HG03571 (cell line): ENCODE data around the gene ZNF365.
"Not testable (repeated sequence)": the region's sequence is repeated elsewhere in the genome, so short reads cannot be mapped to it uniquely, and the experiment has no call there.

ENCODE experiments used
- ATAC-seq: cut with Tn5 transposase; IDR thresholded peaks from one replicate; pipeline ENCODE4 v1.9.1; 2021; ENCODE audit not compliant: unreplicated experiment

Gene ZNF365

DNA sequence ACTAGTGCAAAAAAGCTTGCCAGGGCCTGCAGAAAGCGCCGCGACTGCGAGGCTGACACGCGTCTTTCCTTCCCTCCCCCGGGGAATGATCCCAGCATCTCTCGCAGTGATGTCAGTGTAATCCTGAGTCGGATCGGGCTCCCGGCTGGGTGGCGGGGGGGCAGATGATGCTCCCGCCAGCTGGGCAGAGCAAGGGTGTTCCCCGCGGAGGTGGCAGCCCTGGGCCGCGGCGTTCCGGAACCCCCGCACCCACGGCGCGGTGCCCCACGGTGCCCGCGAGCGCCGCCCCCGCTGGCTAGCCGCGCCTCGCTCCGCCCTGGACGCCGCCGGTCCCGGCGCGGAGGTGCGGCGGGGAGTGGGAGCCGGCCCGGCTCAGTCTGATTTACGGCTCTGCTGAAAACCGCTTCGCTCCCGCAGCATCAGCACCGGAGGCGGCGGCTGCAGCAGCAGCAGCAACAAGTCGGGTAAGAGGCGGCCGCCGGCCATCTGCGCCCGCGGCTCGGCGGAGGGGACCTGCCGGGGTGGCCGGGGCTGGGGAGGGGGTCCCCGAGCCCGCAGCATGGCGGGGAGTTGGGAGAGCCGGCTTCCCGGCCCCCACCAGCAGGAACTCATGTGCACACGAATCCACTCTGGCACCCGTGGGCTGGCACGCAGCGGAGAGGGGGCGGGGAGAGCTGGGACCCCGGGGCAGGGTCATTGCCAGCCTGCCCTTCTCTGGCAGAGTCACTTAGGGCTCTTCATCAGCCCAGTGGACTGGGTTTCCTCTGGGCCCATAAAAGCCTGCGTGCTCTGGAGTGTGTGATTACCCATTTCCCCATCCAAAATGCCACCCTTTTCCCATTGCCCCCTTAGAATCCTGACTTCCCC, at the start of gene ZNF365:
ZNF365 (plus strand) TSS at position 375 of the 867 bp plus-strand sequence. CDS start 1,825 bp downstream, outside the sequence.
- ATAC-seq, result no peak

GRCh38 chr10:62326176-62326575, 48.0 kb upstream of the ZNF365 start:
- no peak for ATAC-seq

GRCh38 chr10:62327885-62328284, 46.3 kb upstream of the ZNF365 start:
- ATAC-seq, result no peak

GRCh38 chr10:62330213-62330612, 44.0 kb upstream of the ZNF365 start:
- ATAC-seq, result no peak

GRCh38 chr10:62332406-62332805, 41.8 kb upstream of the ZNF365 start:
- ATAC-seq, result no peak

DNA sequence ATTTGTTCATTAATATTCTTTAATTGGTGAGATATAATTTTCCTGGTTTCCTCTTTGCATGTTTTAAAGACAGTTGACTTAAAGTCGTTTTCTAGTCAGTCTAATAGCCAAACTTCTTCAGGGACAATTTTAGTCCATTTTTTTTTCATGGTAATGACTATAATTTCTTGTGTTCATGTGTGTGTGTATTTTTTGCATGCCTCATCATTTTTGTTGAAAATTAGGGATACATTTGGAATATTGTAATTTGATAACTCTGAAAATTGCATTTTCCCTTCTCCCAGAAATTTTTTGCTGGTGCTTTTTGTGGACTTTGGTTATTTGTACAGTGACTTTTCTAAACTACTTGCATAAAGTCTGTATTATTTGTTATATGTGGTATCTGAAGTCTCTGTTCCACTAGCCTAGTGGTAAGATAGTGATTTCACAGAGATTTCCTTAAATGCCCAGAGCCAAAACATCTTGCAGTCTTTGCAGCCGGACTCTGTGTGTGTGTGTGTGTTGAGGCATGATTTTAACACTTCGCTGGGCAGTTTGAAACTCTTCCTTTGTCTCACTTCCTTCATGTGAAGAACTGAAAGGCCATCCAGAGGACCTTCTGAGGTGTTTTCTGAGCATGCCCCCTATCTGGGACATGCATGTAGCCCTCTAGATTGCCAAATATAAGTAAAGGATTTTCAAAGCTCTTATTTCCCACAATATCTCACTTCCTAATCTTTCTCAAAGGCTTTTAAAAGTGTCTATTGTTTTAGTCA, 40.9 kb upstream of the ZNF365 start:
- ATAC-seq, result no peak

DNA sequence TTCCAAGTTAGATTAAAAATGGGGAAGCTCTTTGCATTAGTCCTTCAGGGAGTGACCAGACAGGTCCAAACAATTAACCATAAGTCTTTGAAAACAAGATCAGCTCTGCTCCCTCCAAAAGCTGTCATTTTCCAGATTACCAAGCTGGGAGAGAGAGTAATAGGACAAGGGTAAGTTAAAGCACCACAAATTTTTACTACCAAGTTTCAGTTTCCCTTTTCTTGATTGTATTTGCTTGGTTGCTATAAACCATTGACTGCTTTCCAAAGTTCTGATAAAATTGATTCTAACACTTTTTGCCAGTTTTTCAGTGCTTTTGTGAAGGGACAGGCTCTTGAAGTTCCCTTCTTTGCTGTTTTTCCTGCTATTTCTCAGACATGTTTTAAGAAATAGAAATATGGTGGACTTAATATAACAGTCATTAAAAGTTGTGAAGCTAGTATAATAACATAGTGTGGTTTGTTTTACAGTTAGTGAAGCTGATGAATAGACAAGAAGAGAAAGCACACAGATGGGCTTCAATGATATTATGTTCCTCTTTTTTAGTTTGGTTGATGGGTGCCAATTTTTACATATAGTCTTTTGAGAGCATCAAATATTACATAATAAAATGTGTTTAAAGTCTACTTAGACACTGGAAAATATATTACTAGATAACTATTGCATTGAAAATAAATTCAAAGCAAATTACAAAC, 40.0 kb upstream of the ZNF365 start:
- no peak for ATAC-seq

DNA sequence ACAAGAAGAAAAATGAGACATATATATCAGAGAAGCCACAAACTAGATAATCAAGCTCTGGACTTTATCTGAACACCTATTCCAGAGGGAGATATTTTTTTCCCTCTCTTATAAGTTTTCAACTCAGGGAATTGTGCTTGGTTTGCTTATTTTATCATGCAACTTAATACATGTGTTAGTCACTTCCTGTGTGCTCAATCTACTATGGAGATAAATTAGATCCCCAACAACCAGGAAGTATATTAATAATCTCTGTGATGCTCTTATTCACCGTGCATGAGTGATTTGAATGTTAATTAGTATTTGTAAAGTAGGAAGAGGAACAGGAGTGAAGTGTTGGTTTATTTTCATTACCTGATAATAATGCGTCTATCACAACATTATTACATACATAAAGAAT, 38.8 kb upstream of the ZNF365 start:
- no peak for ATAC-seq

DNA sequence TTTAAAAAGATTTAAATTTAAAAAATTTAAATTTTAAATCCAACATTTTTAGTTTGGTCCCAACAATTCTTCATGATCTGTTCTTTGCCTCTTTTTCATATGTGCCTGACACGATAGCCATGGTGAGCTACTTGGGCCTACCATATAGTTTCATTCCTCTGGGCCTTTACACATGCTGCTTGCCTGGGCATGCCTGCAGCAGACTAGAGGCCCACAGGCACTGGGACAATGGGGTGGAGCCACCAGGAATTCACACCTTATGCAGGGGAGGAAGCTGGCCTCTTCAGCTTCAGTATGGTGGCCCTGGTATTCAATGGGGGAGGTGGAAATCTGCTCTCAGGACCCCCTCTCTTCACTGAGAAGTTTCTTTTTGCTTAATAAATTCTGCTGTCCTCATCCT, 37.8 kb upstream of the ZNF365 start:
- ATAC-seq, result no peak

- no peak for ATAC-seq
Measured at GRCh38 chr10:62341419-62341818, 32.8 kb upstream of the ZNF365 start.

DNA sequence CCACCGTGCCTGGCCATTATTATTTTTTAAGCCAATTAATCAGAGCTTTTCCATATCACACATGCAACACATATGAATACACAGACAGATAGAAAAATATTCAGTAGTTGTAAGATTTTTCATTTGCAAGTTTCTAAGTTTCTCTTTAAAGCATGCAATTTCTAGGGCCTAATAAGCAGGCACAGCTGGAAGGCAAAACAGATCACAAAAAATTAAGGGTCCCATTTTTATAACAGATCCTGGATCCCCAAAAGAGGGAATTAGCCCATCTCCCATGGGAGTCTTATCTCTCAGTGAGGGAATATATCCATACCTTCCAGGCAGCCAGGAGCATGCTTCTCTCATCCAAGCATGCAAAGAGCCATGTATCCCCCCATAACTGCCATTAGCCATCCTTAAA, 31.2 kb upstream of the ZNF365 start:
- no peak for ATAC-seq

DNA sequence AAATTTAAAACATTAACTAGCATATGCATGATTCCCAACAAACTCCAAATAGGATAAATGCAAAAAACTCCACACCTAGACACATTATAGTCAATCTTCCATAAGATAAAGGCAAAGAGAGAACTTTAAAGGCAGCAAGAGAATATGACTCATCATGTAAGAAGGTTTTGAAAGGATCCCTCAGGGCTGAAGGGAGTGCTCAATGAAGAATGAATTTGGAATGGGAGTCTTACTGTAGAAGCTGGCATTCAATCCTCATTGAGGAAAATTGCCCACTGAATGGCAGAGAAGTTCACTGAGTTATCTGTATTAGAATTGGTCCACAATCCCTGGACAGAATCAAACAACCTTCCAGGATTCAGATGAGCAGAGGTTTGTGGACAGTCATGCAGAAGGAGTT, 26.1 kb upstream of the ZNF365 start:
- ATAC-seq, result no peak

DNA sequence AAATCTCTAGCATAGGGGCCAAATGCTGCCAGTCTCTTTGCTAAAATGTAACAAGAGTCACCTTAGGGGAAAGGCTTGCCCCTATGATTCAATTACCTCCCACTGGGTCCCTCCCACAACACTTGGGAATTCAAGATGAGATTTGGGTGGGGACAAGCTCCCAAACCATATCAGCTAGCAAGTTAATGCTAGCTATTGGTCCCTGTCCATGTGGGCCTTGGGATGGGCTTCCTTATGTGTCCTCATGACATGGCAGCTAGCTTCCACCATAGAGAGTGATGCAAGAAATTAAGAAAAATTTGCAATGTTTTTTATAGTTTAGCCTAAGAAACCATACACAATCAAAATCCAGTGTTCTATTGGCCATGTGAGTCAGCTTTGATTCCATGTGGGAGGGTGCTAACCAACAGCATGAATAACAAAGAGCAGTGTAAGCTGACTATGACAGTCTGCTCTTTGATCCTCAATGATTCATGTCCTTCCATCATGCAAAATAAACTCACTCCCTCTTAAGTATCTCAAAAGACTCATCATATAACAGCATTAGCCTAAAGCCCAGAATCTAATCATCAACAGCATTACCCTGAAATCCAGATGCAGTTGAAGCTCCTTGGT, 21.7 kb upstream of the ZNF365 start:
- ATAC-seq, result no peak

GRCh38 chr10:62354916-62355315, 19.3 kb upstream of the ZNF365 start:
- no peak for ATAC-seq

DNA sequence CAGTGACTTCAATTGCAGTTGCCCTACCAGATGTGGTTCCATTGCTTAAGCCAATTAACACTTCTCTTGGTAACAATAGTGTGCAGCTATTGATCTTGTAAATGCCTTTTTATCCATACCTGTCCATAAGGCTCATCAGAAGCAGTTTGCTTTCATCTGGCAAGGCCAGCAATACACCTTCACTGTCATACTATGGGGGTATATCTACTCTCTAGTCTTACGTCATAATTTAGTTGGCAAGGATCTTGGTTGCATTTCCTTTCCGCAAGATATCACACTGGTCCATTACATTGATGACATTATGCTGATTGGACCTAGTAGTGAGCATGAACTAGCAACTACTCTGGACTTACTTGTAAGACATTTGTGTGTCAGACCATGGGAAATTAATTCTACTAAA, 17.7 kb upstream of the ZNF365 start:
- no peak for ATAC-seq

GRCh38 chr10:62358151-62358550, 16.0 kb upstream of the ZNF365 start:
- ATAC-seq, result not testable (repeated sequence)

DNA sequence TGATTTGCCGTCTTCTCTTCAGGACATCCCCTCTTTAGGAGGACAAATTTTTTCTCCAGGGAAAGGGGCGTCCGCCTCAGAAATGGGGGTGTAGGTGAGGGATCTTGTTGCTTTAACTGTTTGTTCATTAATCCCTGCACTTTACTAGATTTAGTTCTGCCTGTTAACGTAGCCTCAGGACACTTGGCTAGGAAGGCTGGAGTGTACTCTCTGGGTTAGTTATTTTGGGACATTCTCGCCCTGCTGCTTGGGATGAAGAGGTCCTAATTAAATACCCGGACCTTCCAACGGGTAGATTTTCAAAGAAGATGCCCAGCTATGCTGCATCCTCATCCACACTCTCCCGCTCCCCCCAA, 552 bp upstream of the ZNF365 start:
- ATAC-seq, result no peak

DNA sequence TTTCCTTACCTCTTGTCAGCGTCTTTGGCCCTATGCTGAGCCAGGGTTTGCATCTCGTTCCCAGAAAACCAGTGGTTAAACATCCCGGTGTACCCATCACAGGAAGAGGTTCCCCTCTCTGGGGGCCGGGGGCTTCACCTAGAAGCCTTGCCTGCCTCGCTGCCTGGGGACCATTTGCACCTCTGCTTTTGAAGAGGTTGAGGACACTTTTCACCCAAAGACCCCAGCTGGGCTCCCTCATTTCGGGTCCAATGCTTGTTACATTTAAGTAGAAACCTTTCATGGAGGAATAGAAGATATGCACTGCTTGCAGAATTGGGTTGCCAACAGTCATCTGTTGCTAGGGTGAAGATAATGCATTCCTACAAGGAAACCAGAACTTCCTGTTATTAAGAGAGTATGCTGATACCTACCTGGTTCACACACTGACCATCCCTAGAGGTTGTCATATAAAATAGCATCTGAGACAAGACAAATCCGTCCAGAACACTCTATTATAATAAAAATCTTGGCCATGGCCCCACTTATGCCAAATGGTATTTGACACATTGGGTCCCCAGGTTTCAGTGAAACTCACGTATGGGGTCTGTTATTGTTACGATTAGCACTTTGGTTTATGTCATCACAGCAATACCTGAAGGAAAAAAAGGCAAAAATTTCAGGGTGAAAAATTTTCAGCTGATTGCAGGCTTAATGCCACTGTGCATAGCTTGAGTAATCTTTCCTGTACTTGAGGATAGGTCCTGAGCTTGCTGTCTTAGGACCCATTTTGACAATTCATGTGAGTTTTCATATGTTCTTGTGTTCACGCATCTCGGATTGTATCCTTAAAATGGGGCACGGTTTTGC, 917 bp downstream of the ZNF365 start:
- no peak for ATAC-seq

- ATAC-seq, result no peak
Measured at GRCh38 chr10:62376071-62377025, 2.2 kb downstream of the ZNF365 start.
